OCI-LY3 (cell line): Measurements from ENCODE around the gene DMWD.

Experiments
- EZH2phosphoT487 ChIP-seq: fragments of 200-600 bp; shearing (Covaris generic); IDR thresholded peaks from 2 replicates; pipeline ENCODE4 v1.6.1; 2018; ENCODE audit warnings: antibody characterized with exemption, mixed run types, low read depth
- TF ChIP-seq, protein P1 (sequence below): fragments of 200-600, 300-600 bp; sonication (generic); IDR thresholded peaks from 2 replicates; pipeline ENCODE4 v1.5.1; 2014; ENCODE audit warnings: antibody characterized with exemption, low read length, low read depth

DNA sequence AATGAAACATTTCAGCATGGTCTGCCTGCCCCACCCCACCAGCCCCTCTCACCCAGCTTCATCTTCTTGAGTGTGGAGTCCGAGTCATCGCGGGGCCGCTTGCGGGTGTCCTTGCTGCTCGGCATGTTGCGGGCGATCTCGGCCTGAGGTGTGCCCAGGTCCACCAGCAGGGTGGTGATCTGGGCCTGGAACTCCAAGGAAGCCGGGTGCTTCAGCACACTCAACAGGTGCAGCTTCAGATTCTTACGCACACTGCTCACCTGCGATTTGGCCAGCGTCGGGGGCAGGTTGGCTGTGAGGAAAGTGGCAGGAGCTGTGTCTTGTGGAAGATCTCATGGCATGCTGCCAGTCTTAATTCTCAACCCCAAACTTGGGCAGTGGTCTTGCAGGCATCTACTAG, 49.6 kb upstream of the DMWD start:
- TF ChIP-seq, protein P1, sequence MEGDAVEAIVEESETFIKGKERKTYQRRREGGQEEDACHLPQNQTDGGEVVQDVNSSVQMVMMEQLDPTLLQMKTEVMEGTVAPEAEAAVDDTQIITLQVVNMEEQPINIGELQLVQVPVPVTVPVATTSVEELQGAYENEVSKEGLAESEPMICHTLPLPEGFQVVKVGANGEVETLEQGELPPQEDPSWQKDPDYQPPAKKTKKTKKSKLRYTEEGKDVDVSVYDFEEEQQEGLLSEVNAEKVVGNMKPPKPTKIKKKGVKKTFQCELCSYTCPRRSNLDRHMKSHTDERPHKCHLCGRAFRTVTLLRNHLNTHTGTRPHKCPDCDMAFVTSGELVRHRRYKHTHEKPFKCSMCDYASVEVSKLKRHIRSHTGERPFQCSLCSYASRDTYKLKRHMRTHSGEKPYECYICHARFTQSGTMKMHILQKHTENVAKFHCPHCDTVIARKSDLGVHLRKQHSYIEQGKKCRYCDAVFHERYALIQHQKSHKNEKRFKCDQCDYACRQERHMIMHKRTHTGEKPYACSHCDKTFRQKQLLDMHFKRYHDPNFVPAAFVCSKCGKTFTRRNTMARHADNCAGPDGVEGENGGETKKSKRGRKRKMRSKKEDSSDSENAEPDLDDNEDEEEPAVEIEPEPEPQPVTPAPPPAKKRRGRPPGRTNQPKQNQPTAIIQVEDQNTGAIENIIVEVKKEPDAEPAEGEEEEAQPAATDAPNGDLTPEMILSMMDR, result no peak
- TF ChIP-seq EZH2phosphoT487, result no peak
